ENCODE data around the gene CXCL16.
"Not testable (repeated sequence)": the region's sequence is repeated elsewhere in the genome, so short reads cannot be mapped to it uniquely, and the experiment has no call there.

The CXCL16 gene

GRCh38 chr17:4718276-4718675 lies 21.5 kb downstream of the CXCL16 start:
- no peak for DNase-seq
- Histone ChIP-seq H3K79me2 (ENCODE audit: control insufficient read depth, insufficient read depth, low read length) (no peaks in the 10 kb centered on the region), H3K4me2 (ENCODE audit: low read length) (no peak overlapping the region), H3K56ac (ENCODE audit: low read length) (no peak overlapping the region), H2BK120ac (ENCODE audit: low read depth, low read length) (no peak overlapping the region), H3K27ac (ENCODE audit: low read depth, low read length) (no peak overlapping the region), H2BK15ac (replicated peaks; ENCODE audit: low read depth) (no peak overlapping the region), H3K18ac (ENCODE audit: low read length) (no peak overlapping the region), H4K5ac (ENCODE audit: low read length) (no peak overlapping the region), H3K27me3 (ENCODE audit: insufficient read depth, low read length, poor library complexity) (no peaks in the 10 kb centered on the region), H3K79me1 (ENCODE audit: low read length) (no peaks in the 10 kb centered on the region), H3K4ac (ENCODE audit: low read depth, low read length) (no peak overlapping the region), H3K36me3 (ENCODE audit: control insufficient read depth, insufficient read depth, low read length) (no peaks in the 10 kb centered on the region), H2AK5ac (ENCODE audit: low read length) (no peak overlapping the region), H2BK5ac (ENCODE audit: low read length) (no peak overlapping the region), H3K23ac (ENCODE audit: low read length) (no peak overlapping the region), H3K4me3 (ENCODE audit: low read length) (no peak overlapping the region), H4K8ac (ENCODE audit: low read depth, low read length) (no peak overlapping the region), H3K4me1 (ENCODE audit: control insufficient read depth, low read depth, low read length) (no peaks in the 10 kb centered on the region), H3K9ac (ENCODE audit: low read length) (no peak overlapping the region)
- no CpG with 5 or more reads among the region's 13 CpGs for WGBS (ENCODE audit: extremely low coverage, insufficient coverage, low lambda C conversion rate)

GRCh38 chr17:4717791-4718190 lies 21.9 kb downstream of the CXCL16 start:
- no peak overlapping the region for H2BK15ac ChIP-seq (replicated peaks; ENCODE audit: low read depth)
- no peak overlapping the region for H2BK120ac ChIP-seq (ENCODE audit: low read depth, low read length)
- no peak overlapping the region for H3K9ac ChIP-seq (ENCODE audit: low read length)
- H3K4me1 ChIP-seq (ENCODE audit: control insufficient read depth, low read depth, low read length): no peaks in the 10 kb centered on the region
- no CpG with 5 or more reads among the region's 17 CpGs for WGBS (ENCODE audit: extremely low coverage, insufficient coverage, low lambda C conversion rate)
- DNase-seq: no peak
- no peaks in the 10 kb centered on the region for H3K79me1 ChIP-seq (ENCODE audit: low read length)
- H3K27me3 ChIP-seq (ENCODE audit: insufficient read depth, low read length, poor library complexity): no peaks in the 10 kb centered on the region
- no peak overlapping the region for H4K5ac ChIP-seq (ENCODE audit: low read length)
- H4K8ac ChIP-seq (ENCODE audit: low read depth, low read length): no peak overlapping the region
- H3K56ac ChIP-seq (ENCODE audit: low read length): no peak overlapping the region
- no peak overlapping the region for H3K23ac ChIP-seq (ENCODE audit: low read length)
- H3K4ac ChIP-seq (ENCODE audit: low read depth, low read length): no peak overlapping the region
- H3K18ac ChIP-seq (ENCODE audit: low read length): no peak overlapping the region
- no peak overlapping the region for H3K4me2 ChIP-seq (ENCODE audit: low read length)
- H3K79me2 ChIP-seq (ENCODE audit: control insufficient read depth, insufficient read depth, low read length): no peaks in the 10 kb centered on the region
- H3K27ac ChIP-seq (ENCODE audit: low read depth, low read length): no peak overlapping the region
- no peak overlapping the region for H3K4me3 ChIP-seq (ENCODE audit: low read length)
- no peak overlapping the region for H2AK5ac ChIP-seq (ENCODE audit: low read length)
- no peak overlapping the region for H2BK5ac ChIP-seq (ENCODE audit: low read length)
- H3K36me3 ChIP-seq (ENCODE audit: control insufficient read depth, insufficient read depth, low read length): no peaks in the 10 kb centered on the region

GRCh38 chr17:4716081-4716480 lies 23.6 kb downstream of the CXCL16 start:
- no peaks in the 10 kb centered on the region for H3K4me1 ChIP-seq (ENCODE audit: control insufficient read depth, low read depth, low read length)
- no peak overlapping the region for H3K9ac ChIP-seq (ENCODE audit: low read length)
- no peak overlapping the region for H2AK5ac ChIP-seq (ENCODE audit: low read length)
- no peaks in the 10 kb centered on the region for H3K27me3 ChIP-seq (ENCODE audit: insufficient read depth, low read length, poor library complexity)
- no peak overlapping the region for H3K18ac ChIP-seq (ENCODE audit: low read length)
- H3K36me3 ChIP-seq (ENCODE audit: control insufficient read depth, insufficient read depth, low read length): no peaks in the 10 kb centered on the region
- no peak overlapping the region for H2BK5ac ChIP-seq (ENCODE audit: low read length)
- no peak overlapping the region for H2BK15ac ChIP-seq (replicated peaks; ENCODE audit: low read depth)
- no peak overlapping the region for H4K8ac ChIP-seq (ENCODE audit: low read depth, low read length)
- H3K4ac ChIP-seq (ENCODE audit: low read depth, low read length): no peak overlapping the region
- no CpG with 5 or more reads among the region's 10 CpGs for WGBS (ENCODE audit: extremely low coverage, insufficient coverage, low lambda C conversion rate)
- no peak overlapping the region for H2BK120ac ChIP-seq (ENCODE audit: low read depth, low read length)
- H3K23ac ChIP-seq (ENCODE audit: low read length): no peak overlapping the region
- H4K5ac ChIP-seq (ENCODE audit: low read length): no peak overlapping the region
- H3K79me1 ChIP-seq (ENCODE audit: low read length): no peaks in the 10 kb centered on the region
- no peak overlapping the region for H3K27ac ChIP-seq (ENCODE audit: low read depth, low read length)
- H3K79me2 ChIP-seq (ENCODE audit: control insufficient read depth, insufficient read depth, low read length): no peaks in the 10 kb centered on the region
- H3K4me3 ChIP-seq (ENCODE audit: low read length): no peak overlapping the region
- no peak for DNase-seq
- no peak overlapping the region for H3K56ac ChIP-seq (ENCODE audit: low read length)
- H3K4me2 ChIP-seq (ENCODE audit: low read length): no peak overlapping the region

GRCh38 chr17:4715063-4715744 lies 24.5 kb downstream of the CXCL16 start:
- Histone ChIP-seq H3K27ac (ENCODE audit: low read depth, low read length) (no peak overlapping the region), H4K8ac (ENCODE audit: low read depth, low read length) (no peak overlapping the region), H3K4me3 (ENCODE audit: low read length) (no peak overlapping the region), H3K79me2 (ENCODE audit: control insufficient read depth, insufficient read depth, low read length) (no peaks in the 10 kb centered on the region), H3K27me3 (ENCODE audit: insufficient read depth, low read length, poor library complexity) (no peaks in the 10 kb centered on the region), H3K4ac (ENCODE audit: low read depth, low read length) (no peak overlapping the region), H3K4me2 (ENCODE audit: low read length) (no peak overlapping the region), H4K5ac (ENCODE audit: low read length) (no peak overlapping the region), H3K18ac (ENCODE audit: low read length) (no peak overlapping the region), H3K79me1 (ENCODE audit: low read length) (no peaks in the 10 kb centered on the region), H2BK5ac (ENCODE audit: low read length) (no peak overlapping the region), H3K4me1 (ENCODE audit: control insufficient read depth, low read depth, low read length) (no peaks in the 10 kb centered on the region), H2BK15ac (replicated peaks; ENCODE audit: low read depth) (no peak overlapping the region), H3K9ac (ENCODE audit: low read length) (no peak overlapping the region), H3K23ac (ENCODE audit: low read length) (no peak overlapping the region), H2BK120ac (ENCODE audit: low read depth, low read length) (no peak overlapping the region), H3K56ac (ENCODE audit: low read length) (no peak overlapping the region), H3K36me3 (ENCODE audit: control insufficient read depth, insufficient read depth, low read length) (no peaks in the 10 kb centered on the region), H2AK5ac (ENCODE audit: low read length) (no peak overlapping the region)
- no peak for DNase-seq
- no CpG with 5 or more reads among the region's 11 CpGs for WGBS (ENCODE audit: extremely low coverage, insufficient coverage, low lambda C conversion rate)

GRCh38 chr17:4714340-4715062 lies 25.2 kb downstream of the CXCL16 start:
- not testable (repeated sequence) for H4K5ac ChIP-seq (ENCODE audit: low read length); H3K4me2 ChIP-seq (ENCODE audit: low read length); H3K56ac ChIP-seq (ENCODE audit: low read length); H3K27ac ChIP-seq (ENCODE audit: low read depth, low read length); H3K4me1 ChIP-seq (ENCODE audit: control insufficient read depth, low read depth, low read length); H3K4me3 ChIP-seq (ENCODE audit: low read length); H2BK120ac ChIP-seq (ENCODE audit: low read depth, low read length); DNase-seq; H3K23ac ChIP-seq (ENCODE audit: low read length); H3K9ac ChIP-seq (ENCODE audit: low read length); H2AK5ac ChIP-seq (ENCODE audit: low read length); H3K18ac ChIP-seq (ENCODE audit: low read length); H3K36me3 ChIP-seq (ENCODE audit: control insufficient read depth, insufficient read depth, low read length); H2BK5ac ChIP-seq (ENCODE audit: low read length); H3K79me1 ChIP-seq (ENCODE audit: low read length); H3K79me2 ChIP-seq (ENCODE audit: control insufficient read depth, insufficient read depth, low read length); H3K27me3 ChIP-seq (ENCODE audit: insufficient read depth, low read length, poor library complexity); H4K8ac ChIP-seq (ENCODE audit: low read depth, low read length); H2BK15ac ChIP-seq (replicated peaks; ENCODE audit: low read depth); H3K4ac ChIP-seq (ENCODE audit: low read depth, low read length)
- no CpG with 5 or more reads among the region's 15 CpGs for WGBS (ENCODE audit: extremely low coverage, insufficient coverage, low lambda C conversion rate)
